Bronchial epithelial cell (primary cell): ENCODE results near the gene TECPR2. TPM values are rescaled to one million over a fixed set of nuclear protein-coding genes. Genes with fewer than 3 reads are reported as not detected.

Source experiments
- DNase-seq: peaks from one replicate; pipeline ENCODE4 v3.0.0-alpha.2; 2010; ENCODE audit warnings: low read depth
- FAIRE-seq: peaks from 2 replicates; lab custom pipeline; 2011; peaks lifted over from hg19 to GRCh38; lab: Jason Lieb, UNC
- H3K27me3 ChIP-seq: 2 replicates; pipeline ENCODE4 v1.5.1; 2011; ENCODE audit warnings: low read length; ENCODE audit not compliant: control insufficient read depth, insufficient read depth
- H3K36me3 ChIP-seq: 2 replicates; pipeline ENCODE4 v1.5.1; 2011; ENCODE audit warnings: low read length; ENCODE audit not compliant: control insufficient read depth, insufficient read depth
- H3K4me3 ChIP-seq: 2 replicates; pipeline ENCODE4 v1.5.1; 2011; ENCODE audit warnings: mild to moderate bottlenecking, low read depth, low read length, control low read depth
- total RNA-seq: library from RNA; depleted of rRNA; stranded (reverse); fragments of >200 nt; gene quantifications from 2 replicates; pipeline ENCODE4 v1.2.1, GENCODE V29; 2014
- TF ChIP-seq, protein P1 (sequence below): IDR thresholded peaks from 2 replicates; pipeline ENCODE4 v1.5.1; 2011; ENCODE audit warnings: mild to moderate bottlenecking, moderate library complexity, low read length, control low read depth, inconsistent platforms; ENCODE audit not compliant: insufficient read depth, severe bottlenecking

The TECPR2 gene
- total RNA-seq, 1 donor from 2014 or later = 4.7 TPM

DNA sequence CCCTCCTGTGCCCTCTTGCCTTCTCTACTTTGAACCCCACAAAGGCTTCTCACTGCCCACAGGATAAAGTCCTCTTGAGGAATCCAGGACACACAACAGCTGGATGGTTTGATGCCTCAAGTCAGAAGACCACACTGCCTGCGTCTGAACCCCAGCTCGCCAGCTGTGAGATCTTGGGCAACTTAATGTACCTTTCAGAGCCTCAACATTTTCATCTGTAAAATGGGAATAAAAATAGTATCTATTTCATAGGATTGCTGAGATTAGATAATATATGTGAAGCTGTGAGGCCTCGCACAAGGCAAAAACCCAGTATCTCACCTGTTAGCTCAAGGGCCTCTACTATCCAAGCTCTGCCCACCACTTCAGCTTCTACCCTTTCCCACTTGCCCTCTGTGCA lies 2.4 kb upstream of the TECPR2 start:
- Histone ChIP-seq H3K27me3 (no peaks in the 10 kb centered on the region), H3K4me3 (no peak overlapping the region), H3K36me3 (peaks cover 3% of the 10 kb centered on the region)
- DNase-seq = no peak
- TF ChIP-seq, protein P1, sequence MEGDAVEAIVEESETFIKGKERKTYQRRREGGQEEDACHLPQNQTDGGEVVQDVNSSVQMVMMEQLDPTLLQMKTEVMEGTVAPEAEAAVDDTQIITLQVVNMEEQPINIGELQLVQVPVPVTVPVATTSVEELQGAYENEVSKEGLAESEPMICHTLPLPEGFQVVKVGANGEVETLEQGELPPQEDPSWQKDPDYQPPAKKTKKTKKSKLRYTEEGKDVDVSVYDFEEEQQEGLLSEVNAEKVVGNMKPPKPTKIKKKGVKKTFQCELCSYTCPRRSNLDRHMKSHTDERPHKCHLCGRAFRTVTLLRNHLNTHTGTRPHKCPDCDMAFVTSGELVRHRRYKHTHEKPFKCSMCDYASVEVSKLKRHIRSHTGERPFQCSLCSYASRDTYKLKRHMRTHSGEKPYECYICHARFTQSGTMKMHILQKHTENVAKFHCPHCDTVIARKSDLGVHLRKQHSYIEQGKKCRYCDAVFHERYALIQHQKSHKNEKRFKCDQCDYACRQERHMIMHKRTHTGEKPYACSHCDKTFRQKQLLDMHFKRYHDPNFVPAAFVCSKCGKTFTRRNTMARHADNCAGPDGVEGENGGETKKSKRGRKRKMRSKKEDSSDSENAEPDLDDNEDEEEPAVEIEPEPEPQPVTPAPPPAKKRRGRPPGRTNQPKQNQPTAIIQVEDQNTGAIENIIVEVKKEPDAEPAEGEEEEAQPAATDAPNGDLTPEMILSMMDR = no peak
- no peak for FAIRE-seq

DNA sequence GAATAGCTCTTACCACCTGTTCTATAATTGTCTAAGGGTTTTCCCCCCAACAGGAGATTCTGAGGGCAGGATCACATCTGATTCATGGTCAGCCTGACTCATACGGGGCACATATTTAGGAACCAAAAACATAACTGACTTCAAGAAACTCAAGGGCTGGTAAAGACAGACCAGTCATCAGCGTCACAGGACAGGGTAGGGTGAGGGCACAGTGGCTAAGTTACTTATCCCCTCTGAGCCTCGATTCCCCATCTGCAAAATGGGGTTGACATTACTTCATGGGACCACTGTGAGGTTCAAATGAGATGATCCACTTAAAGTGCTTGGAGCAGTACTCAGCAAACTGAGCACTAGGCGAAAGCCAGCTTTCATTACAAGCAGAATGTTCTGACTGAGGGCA lies 657 bp upstream of the TECPR2 start:
- DNase-seq (peak; percentile 77), FAIRE-seq (no peak)
- H3K36me3 ChIP-seq = no peaks in the 10 kb centered on the region
- H3K27me3 ChIP-seq = no peaks in the 10 kb centered on the region
- TF ChIP-seq, protein P1 = no peak
- peak overlapping the region; percentile 76 for H3K4me3 ChIP-seq

DNA sequence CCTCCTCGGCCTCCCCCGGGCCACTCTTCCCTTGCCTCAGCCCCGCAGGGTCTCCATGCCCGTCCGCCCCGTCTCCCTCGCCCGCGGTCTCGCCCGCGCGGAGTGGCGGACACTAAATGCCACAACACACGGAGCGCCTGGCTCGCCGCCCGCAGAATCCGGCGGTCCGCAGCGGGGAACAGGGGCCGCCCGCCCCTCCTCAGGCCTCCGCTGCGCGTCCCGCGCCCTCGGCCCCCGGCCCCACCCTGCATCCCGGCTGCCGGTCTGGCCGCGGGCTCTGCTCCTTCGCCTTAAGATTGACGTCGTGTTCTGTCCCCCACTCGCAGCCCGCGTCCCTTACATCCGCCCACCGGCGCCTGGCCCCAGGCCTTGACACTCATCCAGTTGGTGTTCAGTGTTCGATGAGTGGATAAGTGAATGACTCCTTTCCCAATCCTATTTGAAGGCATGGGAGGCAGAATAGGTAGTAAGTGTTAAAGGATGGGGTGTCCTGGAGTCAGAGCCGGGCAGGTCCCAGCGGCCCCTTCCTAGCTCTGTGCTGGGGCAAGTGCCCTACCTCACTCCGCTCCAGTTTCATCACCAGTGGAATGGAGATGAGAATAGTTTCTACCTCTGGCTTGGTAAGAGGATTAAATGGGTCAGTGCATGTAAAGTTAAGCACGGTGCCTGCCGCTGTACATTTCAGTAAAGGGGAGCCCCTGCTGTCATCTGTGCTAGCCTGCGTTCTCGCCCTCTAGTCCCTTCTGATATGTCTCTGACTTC lies 622 bp downstream of the TECPR2 start:
- DNase-seq = peak; percentile 72
- no peak for FAIRE-seq
- TF ChIP-seq, protein P1 = no peak
- no peaks in the 10 kb centered on the region for H3K36me3 ChIP-seq
- H3K4me3 ChIP-seq = peak overlapping the region; percentile 76
- H3K27me3 ChIP-seq = no peaks in the 10 kb centered on the region

DNA sequence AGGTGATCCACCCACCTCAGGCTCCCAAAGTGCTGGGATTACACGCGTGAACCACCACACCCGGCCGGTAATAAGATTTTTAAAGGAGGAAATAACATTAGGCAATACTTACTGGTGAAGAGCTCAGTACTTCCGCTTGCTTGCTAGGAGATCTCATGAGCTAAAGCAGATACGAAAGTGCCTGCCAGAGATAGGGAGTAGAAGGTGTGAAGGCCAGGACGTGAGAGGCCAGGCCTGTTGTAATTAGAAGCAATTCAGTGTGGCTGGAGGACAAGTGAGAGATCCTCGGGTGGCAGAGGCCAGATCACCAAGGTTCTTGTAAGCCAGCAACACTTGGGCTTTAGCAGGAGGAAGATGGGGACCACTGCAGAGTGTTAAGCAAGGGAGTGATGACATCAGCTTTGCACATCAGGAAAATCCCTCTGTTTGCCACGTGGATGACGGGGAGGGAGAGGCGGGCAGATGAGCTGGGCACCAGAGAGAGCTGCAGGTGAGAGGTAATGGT lies 7.6 kb downstream of the TECPR2 start:
- DNase-seq (peak; percentile 8), FAIRE-seq (no peak)
- Histone ChIP-seq H3K27me3 (no peaks in the 10 kb centered on the region), H3K4me3 (no peak overlapping the region), H3K36me3 (no peaks in the 10 kb centered on the region)
- TF ChIP-seq, protein P1 = no peak

DNA sequence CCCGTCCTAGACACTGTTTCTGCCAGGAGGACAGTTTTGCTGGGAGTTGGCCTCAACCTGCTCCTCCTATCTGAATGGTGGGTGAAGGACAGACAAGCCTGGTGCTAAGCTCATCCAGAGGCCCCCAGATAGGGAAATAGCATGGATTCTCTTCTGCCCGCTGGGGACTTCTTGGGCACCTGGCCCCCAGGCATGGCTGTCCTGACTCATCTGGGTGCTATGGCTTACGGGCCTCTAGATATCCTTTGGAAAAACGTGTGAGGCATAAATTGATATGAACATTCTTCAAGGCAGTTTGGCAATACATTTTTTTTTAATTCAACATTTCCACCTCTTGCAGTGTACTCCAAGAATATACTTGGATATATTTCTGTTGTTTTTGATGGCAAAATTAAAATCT lies 8.6 kb downstream of the TECPR2 start:
- Histone ChIP-seq H3K36me3 (no peaks in the 10 kb centered on the region), H3K27me3 (no peaks in the 10 kb centered on the region), H3K4me3 (no peak overlapping the region)
- TF ChIP-seq, protein P1 = no peak
- DNase-seq (no peak), FAIRE-seq (no peak)

DNA sequence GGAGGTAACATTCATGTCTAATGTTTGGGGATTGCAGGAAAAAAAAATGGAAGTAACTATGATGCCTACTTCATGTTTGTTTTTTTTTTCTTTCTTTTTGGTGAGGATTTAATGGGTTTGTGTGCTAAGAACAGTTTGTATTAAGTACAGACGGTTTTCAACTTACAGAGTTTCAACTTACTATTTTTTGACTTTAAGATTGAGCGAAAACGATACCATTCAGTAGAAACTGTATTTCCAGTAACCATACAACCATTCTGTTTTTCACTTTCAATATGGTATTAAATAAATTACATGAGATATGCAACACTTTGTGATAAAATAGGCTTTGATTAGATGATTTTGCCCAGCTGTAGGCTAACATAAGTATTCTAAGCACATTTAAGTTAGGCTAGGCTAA lies 10.4 kb downstream of the TECPR2 start:
- DNase-seq = no peak
- TF ChIP-seq, protein P1 = no peak
- Histone ChIP-seq H3K4me3 (no peak overlapping the region), H3K27me3 (no peaks in the 10 kb centered on the region), H3K36me3 (peaks cover 6% of the 10 kb centered on the region)
- FAIRE-seq = no peak
